HG03103 (cell line): ENCODE measurements around the gene ZFP36.
"Not testable (repeated sequence)": the region's sequence is repeated elsewhere in the genome, so short reads cannot be mapped to it uniquely, and the experiment has no call there.

Source experiments
- ATAC-seq: cut with Tn5 transposase; IDR thresholded peaks from one replicate; pipeline ENCODE4 v1.9.1; 2021; ENCODE audit warnings: low read depth; ENCODE audit not compliant: unreplicated experiment

The ZFP36 gene

GRCh38 chr19:39435499-39436349 is 29.1 kb downstream of the ZFP36 start, which contains the start of gene RPS16:
RPS16 (minus strand) TSS chr19:39435949; CDS start chr19:39435895, 54 bp downstream.
- peak; percentile 64 for ATAC-seq

- ATAC-seq, result no peak
Observed at GRCh38 chr19:39436350-39436716, 29.7 kb downstream of the ZFP36 start.

DNA sequence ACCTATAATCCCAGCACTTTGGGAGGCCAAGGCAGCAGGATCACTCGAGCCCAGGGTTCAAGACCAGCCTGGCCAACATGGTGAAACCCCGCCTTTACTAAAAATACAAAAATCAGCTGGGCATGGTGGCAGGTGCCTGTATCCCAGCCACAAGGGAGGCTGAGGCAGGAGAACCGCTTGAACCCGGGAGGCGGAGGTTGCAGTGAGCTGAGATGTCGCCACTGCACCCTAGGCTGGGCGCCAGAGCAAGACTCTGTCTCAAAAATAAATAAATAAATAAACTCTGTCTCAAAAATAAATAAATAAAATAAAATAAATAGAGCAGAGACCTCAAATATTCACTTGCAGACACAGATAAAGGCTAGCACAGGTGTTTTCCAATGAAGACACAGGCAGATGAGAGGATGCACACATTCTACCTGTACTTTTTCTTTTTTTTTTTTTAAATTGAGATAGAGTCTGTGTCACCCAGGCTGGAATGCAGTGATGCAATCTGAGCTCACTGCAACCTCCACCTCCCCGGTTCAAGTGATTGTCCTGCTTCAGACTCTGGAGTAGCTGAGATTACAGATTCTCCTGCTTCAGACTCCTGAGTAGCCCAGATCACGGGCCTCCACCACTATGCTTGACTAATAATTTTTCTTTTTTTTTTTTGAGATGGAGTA is 31.8 kb downstream of the ZFP36 start:
- no peak for ATAC-seq

DNA sequence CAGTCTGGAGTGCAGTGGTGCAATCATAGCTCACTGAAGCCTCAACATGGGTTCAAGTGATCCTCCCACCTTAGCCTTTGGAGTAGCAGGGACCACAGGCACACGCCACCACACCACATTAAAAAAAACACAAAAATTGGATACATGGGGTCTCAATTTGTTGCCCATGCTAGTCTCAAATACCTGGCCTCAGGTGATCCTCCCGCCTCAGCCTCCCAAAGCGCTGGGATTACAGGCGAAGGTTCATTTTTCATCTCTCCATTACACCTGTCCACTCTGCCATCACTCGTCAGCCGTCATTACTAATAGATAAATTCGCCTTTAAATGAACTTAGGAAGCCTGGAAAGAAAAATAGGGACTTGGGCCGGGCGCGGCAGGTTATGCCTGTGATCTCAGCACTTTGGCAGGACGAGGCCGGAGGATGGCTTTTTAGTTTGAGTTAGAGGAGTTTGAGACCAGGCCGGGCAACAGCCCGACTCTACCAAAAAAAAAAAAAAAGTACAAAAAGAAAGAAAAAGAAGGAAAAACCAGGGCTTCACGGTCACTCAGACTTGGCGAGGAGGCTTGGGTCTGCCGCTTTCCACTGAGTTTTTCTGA is 38.0 kb downstream of the ZFP36 start:
- no peak for ATAC-seq

DNA sequence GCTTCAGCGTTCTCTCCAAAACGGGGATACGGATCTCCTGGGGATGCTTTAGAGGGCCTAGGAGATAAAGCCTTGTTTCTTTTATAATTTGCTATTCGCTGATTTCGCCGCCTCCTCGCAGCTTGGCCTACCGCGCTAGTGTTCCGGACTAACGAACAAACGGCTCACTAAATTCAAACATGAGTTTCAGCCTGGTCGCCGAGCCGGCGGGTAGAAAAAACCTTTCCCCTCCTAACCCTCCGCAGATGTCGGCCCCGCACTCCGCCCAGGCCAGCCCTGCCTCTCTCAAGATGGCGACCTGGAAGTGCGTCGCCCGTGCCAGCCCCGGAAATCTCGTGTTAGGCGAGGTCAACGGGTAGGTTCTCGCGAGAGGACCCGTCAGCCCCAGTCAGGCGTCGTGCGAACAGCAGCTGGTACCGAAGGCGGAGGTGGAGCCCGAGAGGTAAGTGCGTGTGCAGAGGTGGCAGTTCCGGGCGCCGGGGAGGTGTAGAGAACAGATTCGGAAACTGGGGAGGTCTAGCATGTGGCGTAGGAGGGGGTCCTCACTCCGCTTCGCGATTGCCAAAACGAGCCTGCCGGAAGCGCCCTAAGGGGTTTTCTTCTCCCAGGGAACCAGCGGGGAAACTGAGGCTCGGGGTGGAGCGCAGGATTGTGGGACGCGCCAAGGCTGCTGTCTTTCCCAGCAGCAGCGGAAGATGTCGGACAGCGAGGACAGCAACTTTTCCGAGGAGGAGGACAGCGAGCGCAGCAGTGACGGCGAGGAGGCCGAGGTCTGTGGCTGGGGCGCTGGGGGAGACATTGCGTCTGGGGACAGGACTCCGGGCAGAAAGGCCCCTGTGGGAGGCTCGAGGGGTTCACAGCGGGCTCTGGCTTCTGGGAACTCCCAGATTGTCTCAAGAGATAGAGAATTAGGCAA is 38.8 kb downstream of the ZFP36 start, which contains the start of gene SUPT5H:
TSS of gene SUPT5H (plus strand) at position 387 of the 916 bp plus-strand sequence. CDS start at position 696, 309 bp downstream.
- ATAC-seq, result peak; percentile 84

DNA sequence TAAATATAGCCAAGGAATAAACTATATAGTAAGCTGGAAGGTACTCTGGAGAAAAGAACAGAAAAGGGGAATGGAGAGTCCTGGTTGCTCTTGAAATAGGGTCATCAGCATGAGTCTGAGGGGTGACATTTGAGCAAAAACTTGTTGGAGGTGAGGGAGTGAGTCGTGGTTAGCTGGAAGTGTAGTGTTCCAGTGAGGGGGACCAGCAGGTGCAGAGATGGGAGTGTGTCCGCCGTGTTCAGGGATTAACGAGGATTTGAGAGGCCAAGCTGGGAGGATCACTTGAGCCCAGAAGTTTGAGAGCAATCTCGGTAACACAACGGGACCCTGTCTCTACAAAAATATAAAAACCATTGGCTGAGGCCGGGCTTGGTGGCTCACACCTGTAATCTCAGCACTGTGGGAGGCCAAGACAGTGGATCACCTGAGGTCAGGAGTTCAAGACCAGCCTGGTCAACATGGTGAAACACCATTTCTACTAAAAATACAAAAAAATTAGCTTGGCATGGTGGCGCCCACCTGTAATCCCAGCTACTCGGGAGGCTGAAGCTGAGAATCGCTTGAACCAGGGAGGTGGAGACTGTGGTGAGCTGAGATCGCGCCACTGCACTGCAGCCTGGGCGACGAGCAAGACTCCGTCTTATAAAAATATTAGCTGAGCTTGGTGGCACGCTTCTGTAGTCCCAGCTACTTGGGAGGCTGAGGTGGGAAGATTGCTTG is 39.9 kb downstream of the ZFP36 start:
- ATAC-seq, result no peak

- ATAC-seq, result no peak
Observed at GRCh38 chr19:39448271-39448670, 41.6 kb downstream of the ZFP36 start.

DNA sequence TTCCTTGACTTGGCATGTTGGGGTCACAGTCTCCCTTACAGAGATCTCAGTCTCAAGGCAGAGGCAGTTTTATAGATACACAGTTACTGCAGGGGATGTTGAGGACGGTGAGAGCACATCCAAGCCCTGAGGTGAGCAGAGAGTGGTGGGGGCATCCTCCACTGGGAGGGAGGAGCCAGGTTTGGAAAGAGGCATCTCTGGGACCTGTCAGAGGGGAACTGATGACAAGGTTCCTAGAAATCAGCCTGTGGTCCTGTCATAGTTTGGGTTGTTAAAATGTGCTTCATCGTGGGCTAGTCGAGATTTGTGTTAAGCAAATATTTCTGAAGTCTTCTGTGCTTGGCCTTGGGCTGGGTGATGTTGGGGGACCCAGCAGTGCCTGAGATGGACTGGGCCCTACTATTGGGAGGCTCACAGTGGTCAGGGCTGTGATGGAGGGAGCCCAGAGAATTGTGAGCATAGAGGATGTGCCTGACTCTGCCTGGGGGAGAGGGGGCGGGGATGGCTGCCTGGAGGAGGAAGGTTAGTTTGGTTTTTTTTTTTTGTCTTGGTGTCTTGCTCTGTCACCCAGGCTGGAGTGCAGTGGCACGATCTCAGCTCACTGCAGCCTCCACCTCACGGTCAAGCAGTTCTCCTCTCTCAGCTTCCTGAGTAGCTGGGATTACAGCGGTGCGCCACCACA is 42.6 kb downstream of the ZFP36 start:
- ATAC-seq, result no peak

GRCh38 chr19:39451257-39451656 is 44.6 kb downstream of the ZFP36 start:
- not testable (repeated sequence) for ATAC-seq
